ENCODE data around the gene KPNA2. TPM values are rescaled to one million over a fixed set of nuclear protein-coding genes. Genes with fewer than 3 reads are reported as not detected.

The KPNA2 gene
- total and polyA plus RNA-seq, 2 of the 8 experiments (the other 6 are each of a cell fraction or from before 2014, with no cell fraction given): 413 to 612 TPM

GRCh38 chr17:68033636-68034451 lies 1.7 kb upstream of the KPNA2 start (continued):
- TF ChIP-seq CHD7 (IDR thresholded peaks at IDR 0.05; ENCODE audit: insufficient replicate concordance, low read length): no peak
- TF ChIP-seq EZH2 (IDR thresholded peaks at IDR 0.05; ENCODE audit: low read depth, low read length, severe bottlenecking): no peak
- no peak for TF ChIP-seq MAFK (IDR thresholded peaks at IDR 0.05; ENCODE audit: low read depth, low read length)
- TF ChIP-seq E2F6 (IDR thresholded peaks at IDR 0.05): no peak
- TF ChIP-seq KDM4A (IDR thresholded peaks at IDR 0.05; ENCODE audit: low read depth, low read length, severe bottlenecking): no peak
- TF ChIP-seq CHD2 (IDR thresholded peaks at IDR 0.05; ENCODE audit: low read length): no peak; the same call in 1 of the 2 replicates
- TF ChIP-seq BRCA1 (IDR thresholded peaks at IDR 0.05; ENCODE audit: low read depth, low read length): no peak
- TF ChIP-seq EP300 (IDR thresholded peaks at IDR 0.05; ENCODE audit: borderline replicate concordance in 1 of 2, low read depth in 2 of 2, low read length in 2 of 2): no peak

All from H1 (cell line).